Measurements from ENCODE around the gene ZNF483. TPM values are rescaled to one million over a fixed set of nuclear protein-coding genes. Genes with fewer than 3 reads are reported as not detected.
A peak's percentile ranks its signal among the peaks of the same experiment; 100 is the strongest.
"Not testable (repeated sequence)": the region's sequence is repeated elsewhere in the genome, so short reads cannot be mapped to it uniquely, and the experiment has no call there.

ZNF483 gene
- total RNA-seq, 1 donor from 2014 or later = 18.7 TPM

DNA sequence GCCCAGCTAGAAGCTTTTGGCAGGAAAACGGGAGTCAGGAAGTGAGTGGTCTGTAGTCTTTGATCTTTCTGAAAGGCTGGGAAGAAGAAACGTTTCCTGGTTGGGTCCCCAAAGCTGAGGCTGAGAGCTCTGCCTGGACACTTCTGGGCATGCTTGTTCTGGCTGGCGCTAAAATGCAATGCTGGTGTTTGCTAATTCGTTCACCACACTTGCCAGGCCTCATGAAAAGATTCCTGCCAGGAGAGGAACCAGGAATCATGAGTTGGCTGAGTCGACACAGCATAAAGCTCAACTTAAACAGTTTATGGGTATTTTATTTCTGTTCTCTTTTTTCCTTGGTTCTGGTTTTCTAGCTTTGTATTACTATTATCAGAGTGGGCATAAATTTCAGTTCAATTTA is 85.2 kb downstream of the ZNF483 start:
- DNase-seq (ENCODE audit: low spot score) = no peak

DNA sequence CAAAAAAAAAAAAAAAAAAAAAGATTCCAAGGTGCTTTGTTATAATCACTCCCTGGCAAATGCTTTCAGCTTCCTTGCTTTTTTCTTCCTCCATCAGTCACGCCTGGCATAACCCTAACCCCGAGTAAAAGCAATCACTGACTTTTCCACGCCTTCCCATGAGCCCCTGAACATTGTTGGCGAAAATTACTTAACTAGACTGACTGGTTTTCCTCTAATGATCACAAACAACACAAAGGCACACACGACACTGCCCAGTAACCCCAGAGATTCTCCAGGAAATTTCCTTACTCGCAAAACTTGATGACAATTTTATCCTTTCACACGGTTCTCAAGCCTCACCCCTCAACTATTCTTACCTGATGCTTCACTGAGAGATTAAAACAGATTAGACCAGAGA is 85.9 kb downstream of the ZNF483 start:
- DNase-seq (ENCODE audit: low spot score) = peak; percentile 29

DNA sequence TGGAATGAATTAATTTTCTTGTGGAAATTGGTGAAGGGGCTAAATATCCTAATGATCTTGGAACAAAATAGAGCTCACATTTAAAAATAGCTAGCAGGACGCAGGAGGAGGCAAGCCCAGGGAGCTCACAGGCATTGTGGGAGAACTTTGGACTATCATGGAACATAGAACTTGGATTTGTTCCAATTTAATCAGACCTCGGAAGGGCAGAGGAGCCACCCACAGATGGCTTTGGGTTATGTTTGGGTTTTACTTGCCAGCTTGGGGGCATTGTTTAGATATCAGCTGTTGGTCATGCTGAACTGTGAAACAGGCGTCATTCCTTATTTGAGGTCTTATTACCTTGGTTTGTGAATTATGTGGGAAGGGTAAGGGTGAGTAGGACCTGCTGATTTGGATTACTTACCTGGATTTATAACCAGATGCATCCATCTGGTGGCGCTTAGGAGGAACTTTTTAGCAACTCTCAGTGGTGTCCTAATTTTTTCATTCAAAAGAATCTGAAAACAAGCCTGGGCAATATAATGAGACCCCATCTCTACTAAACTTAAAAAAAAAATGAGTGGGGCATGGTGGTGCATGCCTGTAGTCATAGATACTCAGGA is 88.6 kb downstream of the ZNF483 start:
- DNase-seq (ENCODE audit: low spot score) = peak; percentile 51

DNA sequence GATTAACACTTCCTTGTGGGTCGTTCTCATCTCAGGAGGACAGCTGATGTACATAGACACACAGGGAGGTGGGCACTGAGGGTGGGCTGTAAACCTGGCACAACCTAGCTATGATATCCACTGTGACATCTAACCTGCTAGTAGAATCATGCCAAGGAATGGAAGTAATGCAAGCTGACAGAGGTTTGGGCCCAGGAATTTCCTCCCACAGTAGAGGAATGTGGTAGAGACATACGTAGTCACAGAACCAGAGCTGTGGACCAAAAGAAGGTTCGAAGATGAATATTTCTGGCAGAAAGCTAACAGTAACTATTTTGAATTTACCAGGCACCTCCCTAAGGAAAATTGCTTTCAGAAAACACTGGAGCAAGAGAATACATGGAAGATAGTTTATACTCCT is 90.9 kb downstream of the ZNF483 start:
- no peak for DNase-seq (ENCODE audit: low spot score)

DNA sequence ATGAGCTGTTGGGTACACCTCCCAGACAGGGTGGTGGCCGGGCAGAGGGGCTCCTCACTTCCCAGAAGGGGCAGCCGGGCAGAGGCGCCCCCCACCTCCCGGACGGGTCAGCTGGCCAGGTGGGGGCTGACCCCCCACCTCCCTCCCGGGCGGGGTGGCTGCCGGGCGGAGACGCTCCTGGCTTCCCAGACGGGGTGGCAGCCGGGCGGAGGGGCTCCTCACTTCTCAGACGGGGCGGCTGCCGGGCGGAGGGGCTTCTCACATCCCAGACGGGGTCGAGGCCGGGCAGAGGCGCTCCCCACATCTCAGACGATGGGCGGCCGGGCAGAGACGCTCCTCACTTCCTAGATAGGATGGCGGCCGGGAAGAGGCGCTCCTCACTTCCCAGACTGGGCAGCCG is 92.4 kb downstream of the ZNF483 start:
- DNase-seq (ENCODE audit: low spot score) = not testable (repeated sequence)

DNA sequence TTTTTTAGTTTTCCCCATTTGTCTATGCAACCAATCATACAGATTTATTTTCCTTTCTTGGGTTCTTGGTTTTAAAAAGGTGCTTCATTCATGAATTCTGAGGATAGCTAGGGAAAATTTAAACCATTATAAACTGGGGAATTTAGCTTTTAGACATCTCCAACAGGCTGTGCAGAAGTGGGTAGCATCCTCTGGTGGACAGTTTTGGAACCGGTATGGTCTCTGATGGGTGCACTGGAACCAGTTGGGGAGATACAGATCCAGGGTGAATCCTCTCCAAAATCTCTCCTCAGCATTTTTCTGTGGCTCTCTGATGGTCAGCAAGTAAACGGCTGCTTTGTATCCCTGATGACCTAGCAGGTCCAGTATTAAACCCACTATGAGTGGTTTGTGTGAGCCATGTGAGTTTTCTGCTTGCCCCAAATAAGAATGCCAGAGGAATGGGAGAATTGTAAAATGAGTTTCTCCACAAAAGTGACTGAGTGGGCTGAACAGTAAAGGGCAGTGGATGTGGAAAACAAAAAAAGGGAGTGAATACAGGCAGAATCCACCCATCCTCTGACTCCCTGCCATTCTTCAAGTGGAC is 97.0 kb downstream of the ZNF483 start:
- peak; percentile 53 for DNase-seq (ENCODE audit: low spot score)

DNA sequence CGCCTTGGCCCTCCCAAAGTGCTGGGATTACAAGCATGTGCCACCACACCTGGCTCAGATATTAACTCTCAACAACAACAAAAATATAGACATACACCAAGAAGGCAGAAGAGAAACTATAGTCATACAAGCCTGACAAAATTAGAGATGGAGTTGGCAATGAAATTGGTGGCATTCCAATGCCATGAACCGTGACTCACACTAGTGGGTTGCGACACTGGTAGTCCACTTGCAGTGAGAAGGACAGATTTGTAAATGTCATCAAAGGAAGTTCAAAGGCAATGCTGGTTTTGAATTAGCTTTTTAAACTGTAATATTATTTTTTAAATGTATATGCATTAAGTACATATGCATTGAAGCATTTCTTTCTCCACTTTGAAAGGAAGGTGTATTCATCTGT is 97.6 kb downstream of the ZNF483 start:
- peak; percentile 80 for DNase-seq (ENCODE audit: low spot score)

Other genes starting within 250 kb of the ZNF483 start
- gene OR2K2, start 195.0 kb upstream of the ZNF483 start, total RNA-seq = not detected
- 74.5 TPM for gene ECPAS, start 40.8 kb upstream of the ZNF483 start, total RNA-seq
- 276 TPM for gene PTGR1, start 74.5 kb downstream of the ZNF483 start, total RNA-seq
- gene DNAJC25, start 106.2 kb downstream of the ZNF483 start, total RNA-seq = 6.5 TPM
- gene GNG10, start 136.4 kb downstream of the ZNF483 start, total RNA-seq = 26.0 TPM